ENCODE measurements around the gene SH3BP2.

DNA sequence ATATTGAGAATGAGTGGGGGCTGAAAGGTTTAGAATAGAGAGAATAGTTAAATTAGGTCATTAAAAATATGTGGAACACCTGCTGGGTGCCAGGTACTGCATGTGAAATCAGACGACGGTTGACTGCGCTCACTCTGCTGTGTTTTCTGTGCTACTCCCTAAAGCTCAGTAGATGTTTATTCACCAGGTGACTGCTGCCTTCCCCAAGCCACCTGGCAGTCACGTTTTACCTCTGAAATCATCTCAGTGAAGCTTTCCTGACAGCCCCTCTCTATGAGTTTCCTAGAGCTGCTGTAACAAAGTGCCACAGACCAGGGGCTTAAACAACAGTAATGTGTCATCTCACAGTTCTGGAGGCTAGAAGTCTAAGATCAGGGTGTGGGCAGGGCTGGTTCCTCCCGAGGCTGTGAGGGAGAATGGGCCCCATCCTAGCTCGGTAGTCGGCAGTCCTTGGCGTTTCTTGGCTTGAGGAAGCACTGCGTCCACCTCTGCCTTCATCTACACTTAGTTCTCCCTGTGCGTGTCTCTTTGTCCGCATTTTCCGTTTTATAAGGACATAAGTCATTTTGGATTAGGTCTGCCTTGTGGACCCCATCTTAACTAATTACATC, 76.1 kb downstream of the SH3BP2 start:
- TF ChIP-seq EP300 (IDR thresholded peaks at IDR 0.05) (no peak), CTCF (IDR thresholded peaks at IDR 0.05) (no peak)

Measured in sigmoid colon (tissue), 4 donors.